ENCODE results near the gene NRL.

- no peak for TF ChIP-seq TCF7 (CRISPR knock-in tag; IDR thresholded peaks at IDR 0.05; ENCODE audit: low read depth)
- no peak for TF ChIP-seq CTCF (IDR thresholded peaks at IDR 0.05)
- no peak for TF ChIP-seq OVOL2 (CRISPR knock-in tag; IDR thresholded peaks at IDR 0.05; ENCODE audit: borderline replicate concordance)
- TF ChIP-seq, protein P1, sequence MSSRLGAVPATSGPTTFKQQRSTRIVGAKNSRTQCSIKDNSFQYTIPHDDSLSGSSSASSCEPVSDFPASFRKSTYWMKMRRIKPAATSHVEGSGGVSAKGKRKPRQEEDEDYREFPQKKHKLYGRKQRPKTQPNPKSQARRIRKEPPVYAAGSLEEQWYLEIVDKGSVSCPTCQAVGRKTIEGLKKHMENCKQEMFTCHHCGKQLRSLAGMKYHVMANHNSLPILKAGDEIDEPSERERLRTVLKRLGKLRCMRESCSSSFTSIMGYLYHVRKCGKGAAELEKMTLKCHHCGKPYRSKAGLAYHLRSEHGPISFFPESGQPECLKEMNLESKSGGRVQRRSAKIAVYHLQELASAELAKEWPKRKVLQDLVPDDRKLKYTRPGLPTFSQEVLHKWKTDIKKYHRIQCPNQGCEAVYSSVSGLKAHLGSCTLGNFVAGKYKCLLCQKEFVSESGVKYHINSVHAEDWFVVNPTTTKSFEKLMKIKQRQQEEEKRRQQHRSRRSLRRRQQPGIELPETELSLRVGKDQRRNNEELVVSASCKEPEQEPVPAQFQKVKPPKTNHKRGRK (CRISPR knock-in tag; IDR thresholded peaks at IDR 0.05; ENCODE audit: borderline replicate concordance), result no peak
- no peak for TF ChIP-seq MXD4 (CRISPR knock-in tag; IDR thresholded peaks at IDR 0.05; ENCODE audit: borderline replicate concordance)
- TF ChIP-seq JAZF1 (CRISPR knock-in tag; IDR thresholded peaks at IDR 0.05), result no peak
- TF ChIP-seq JUN (CRISPR knock-in tag; IDR thresholded peaks at IDR 0.05), result no peak
- TF ChIP-seq USF2 (CRISPR knock-in tag; IDR thresholded peaks at IDR 0.05), result no peak
Observed at GRCh38 chr14:24071836-24072430, 42.8 kb downstream of the NRL start.
